ENCODE measurements around the gene FXYD2. TPM values are rescaled to one million over a fixed set of nuclear protein-coding genes. Genes with fewer than 3 reads are reported as not detected.
A peak's percentile ranks its signal among the peaks of the same experiment; 100 is the strongest.

The FXYD2 gene
- total RNA-seq, 4 donors from 2014 or later = 0.50 to 3.0 (median 1.2) TPM

DNA sequence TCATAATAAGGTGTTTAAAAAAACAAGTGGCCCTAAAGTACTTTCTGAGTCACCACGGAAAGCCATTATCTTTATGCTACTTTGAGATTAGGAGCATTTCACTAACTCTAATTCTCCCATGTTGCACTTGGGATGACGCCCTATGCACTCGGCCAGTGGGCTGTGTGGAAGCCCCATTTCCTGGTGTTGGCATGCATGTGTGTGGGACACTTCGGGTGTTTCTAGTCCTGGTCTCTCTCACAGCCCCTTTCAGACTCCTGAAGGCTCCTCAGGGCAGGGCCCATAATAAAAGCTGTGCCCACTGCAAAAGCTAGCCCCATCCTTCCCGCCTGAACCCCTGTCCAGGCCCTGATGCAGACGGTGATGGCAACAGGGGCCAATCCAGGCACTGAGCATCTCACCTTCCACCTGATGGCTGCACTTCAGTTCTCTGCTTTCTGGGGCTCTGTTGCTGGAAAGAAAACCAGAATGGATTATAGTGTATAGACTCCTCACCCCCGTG, 14.9 kb upstream of the FXYD2 start:
- Histone ChIP-seq H3K4me3 (no peak overlapping the region), H3K4me1 (peaks cover 0 to 19% (median 0%) of the 10 kb centered on the region in 3 donors), H3K9me3 (no peaks in the 10 kb centered on the region), H3K27ac (no peak overlapping the region), H3K27me3 (no peaks in the 10 kb centered on the region), H3K36me3 (peaks cover 0 to 56% of the 10 kb centered on the region in 2 donors)
- TF ChIP-seq, protein P1, sequence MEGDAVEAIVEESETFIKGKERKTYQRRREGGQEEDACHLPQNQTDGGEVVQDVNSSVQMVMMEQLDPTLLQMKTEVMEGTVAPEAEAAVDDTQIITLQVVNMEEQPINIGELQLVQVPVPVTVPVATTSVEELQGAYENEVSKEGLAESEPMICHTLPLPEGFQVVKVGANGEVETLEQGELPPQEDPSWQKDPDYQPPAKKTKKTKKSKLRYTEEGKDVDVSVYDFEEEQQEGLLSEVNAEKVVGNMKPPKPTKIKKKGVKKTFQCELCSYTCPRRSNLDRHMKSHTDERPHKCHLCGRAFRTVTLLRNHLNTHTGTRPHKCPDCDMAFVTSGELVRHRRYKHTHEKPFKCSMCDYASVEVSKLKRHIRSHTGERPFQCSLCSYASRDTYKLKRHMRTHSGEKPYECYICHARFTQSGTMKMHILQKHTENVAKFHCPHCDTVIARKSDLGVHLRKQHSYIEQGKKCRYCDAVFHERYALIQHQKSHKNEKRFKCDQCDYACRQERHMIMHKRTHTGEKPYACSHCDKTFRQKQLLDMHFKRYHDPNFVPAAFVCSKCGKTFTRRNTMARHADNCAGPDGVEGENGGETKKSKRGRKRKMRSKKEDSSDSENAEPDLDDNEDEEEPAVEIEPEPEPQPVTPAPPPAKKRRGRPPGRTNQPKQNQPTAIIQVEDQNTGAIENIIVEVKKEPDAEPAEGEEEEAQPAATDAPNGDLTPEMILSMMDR (IDR thresholded peaks at IDR 0.05) = no peak
- no peak for ATAC-seq
- WGBS, 2 donors (ENCODE audit: low coverage in 1 of 2) = 85 to 100% methylated on average over 1 to 3 of the region's 7 CpGs

DNA sequence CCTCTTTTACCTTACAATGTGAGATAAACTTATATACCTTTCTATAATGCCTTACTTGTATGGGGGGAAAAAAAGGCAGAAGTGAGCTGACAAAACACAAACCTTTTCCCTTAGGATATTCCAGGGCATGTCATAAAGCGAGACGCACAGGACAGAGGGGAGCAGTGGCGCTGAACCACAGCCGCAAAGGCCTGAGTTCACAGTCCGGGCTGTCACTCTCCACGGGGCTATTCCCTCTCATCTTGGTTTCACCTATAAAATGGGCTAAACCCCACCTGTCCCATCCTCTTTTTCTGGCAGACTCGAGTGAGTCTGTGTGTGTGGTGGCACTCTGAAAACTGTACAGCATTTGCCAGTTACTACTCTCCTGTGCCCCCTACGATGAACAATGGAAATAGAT, 14.4 kb upstream of the FXYD2 start:
- no peak for TF ChIP-seq POLR2AphosphoS5 (IDR thresholded peaks at IDR 0.05)
- peaks cover 0 to 56% of the 10 kb centered on the region in 2 donors for H3K36me3 ChIP-seq
- no peaks in the 10 kb centered on the region for H3K9me3 ChIP-seq
- H3K27ac ChIP-seq = no peak overlapping the region
- peaks cover 0 to 15% (median 0%) of the 10 kb centered on the region in 3 donors for H3K4me1 ChIP-seq
- no peak for ATAC-seq
- H3K4me3 ChIP-seq = no peak overlapping the region
- no peaks in the 10 kb centered on the region for H3K27me3 ChIP-seq
- 88 to 90% methylated on average over 4 to 7 of the region's 8 CpGs for WGBS, 2 donors (ENCODE audit: low coverage in 1 of 2)

DNA sequence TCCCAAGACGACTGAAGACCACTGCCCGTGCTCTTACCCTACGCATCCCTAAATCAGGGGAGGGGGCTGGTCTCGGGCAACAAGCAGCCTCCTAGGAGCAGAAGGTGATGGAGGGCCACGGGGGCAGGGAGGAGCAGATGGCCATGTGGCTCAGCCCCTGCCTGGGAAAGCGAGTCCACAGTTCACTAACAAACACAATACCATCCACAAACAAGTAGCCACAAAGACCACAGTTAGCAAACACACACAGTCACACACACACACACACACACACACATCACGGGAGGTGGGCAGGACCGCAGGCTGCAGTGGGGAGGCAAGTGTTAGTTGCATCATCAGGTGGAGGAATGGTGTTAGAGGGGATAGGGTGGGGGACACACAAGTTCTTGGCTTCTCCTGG, 13.2 kb upstream of the FXYD2 start:
- Histone ChIP-seq H3K9me3 (no peaks in the 10 kb centered on the region), H3K4me1 (peaks cover 0 to 13% (median 0%) of the 10 kb centered on the region in 3 donors), H3K27ac (no peak overlapping the region), H3K4me3 (no peak overlapping the region), H3K36me3 (peaks cover 0 to 56% of the 10 kb centered on the region in 2 donors), H3K27me3 (no peaks in the 10 kb centered on the region)
- WGBS, 2 donors (ENCODE audit: low coverage in 1 of 2) = 40 to 74% methylated on average over 1 to 6 of the region's 8 CpGs
- no peak for ATAC-seq
- TF ChIP-seq, protein P1 (IDR thresholded peaks at IDR 0.05) = no peak
- TF ChIP-seq POLR2A (IDR thresholded peaks at IDR 0.05) (no peak), EP300 (IDR thresholded peaks at IDR 0.05) (no peak), POLR2AphosphoS5 (IDR thresholded peaks at IDR 0.05) (no peak)

DNA sequence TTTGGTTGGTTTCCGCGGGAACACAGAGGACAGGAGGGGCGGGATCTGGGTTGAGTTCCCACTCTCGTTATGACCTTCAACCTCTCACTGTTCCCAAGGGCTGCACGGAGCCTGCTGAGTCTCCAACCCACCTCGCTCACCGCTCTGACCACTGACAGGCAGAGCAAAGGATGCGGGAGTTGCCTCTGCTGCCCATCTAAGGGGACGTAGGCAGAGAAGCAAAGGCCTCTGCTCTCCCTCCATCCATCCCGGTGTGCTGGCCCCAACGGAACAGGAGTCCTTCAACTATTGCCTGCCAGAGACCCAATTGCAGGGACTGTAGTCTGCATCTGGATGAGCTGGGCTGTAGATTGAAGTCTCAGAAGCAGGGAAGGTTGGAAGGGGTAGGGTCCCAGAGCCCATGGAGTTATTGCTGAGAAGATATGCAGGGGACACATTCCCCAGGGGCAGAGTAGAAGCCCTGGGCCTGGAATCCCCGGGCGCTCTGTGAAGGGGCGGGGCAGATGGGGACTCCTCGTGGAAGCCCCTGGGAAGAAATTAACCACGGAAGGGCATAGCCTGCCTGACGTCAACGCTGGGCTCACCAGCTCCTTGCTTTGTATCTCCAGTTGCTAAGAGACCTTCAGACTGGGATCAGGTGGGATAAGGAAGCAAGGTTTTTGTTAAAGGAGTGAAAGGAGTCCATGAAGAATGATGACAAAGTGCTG, 12.7 kb upstream of the FXYD2 start:
- Histone ChIP-seq H3K27me3 (peaks cover 5% of the 10 kb centered on the region), H3K36me3 (peaks cover 0 to 56% of the 10 kb centered on the region in 2 donors), H3K9me3 (no peaks in the 10 kb centered on the region), H3K4me1 (peaks cover 0 to 8% (median 0%) of the 10 kb centered on the region in 3 donors), H3K4me3 (no peak overlapping the region), H3K27ac (no peak overlapping the region)
- WGBS, 2 donors (ENCODE audit: low coverage in 1 of 2) = 30% methylated on average over 5 of the region's 18 CpGs; no CpG with 5 or more reads in 1 of the 2 donors
- ATAC-seq = peak; percentile 25
- TF ChIP-seq POLR2AphosphoS5 (IDR thresholded peaks at IDR 0.05) (no peak), EP300 (IDR thresholded peaks at IDR 0.05) (no peak), POLR2A (IDR thresholded peaks at IDR 0.05) (no peak)
- TF ChIP-seq, protein P1 (IDR thresholded peaks at IDR 0.05) = no peak

DNA sequence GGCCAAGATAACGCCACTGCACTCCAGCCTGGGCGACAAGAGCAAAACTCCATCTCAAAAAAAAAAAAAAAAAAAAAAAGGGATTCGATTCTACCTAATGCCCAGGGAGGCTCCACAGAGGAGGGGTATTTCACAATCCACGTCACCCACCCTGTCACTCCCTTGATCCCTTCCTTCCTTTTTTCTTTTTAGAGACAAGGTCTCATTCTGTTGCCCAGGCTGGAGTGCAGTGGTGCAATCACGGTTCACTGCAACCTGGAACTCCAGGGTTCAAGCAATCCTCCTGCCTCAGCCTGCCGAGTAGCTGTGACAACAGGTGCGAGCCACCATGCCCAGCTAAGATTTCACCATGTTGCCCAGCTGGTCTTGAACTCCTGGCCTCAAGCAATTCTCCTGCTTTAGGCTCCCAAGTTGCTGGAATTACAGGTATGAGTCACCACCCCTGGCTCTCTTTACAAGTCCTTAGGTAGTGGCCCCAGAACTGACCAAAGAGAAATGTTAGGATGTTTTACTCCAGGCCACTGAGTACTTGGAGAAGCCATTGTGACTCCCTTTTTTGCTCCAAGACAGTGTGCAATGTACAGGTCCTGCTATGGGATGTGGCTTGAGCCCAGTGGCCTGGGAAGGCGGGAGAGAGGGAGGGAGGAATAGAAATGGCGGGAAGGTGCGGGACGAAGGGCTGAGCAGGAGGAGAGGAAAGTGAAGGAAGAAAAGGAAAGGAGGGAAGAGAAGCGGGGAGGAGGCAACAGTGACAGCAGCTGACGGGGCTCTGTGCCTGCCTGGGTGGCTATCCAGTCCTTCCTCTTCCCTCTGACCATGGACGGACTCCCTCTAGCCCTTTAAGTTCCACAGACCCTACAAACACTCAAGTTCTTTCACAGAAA, 11.8 kb upstream of the FXYD2 start:
- H3K36me3 ChIP-seq = peaks cover 0 to 56% of the 10 kb centered on the region in 2 donors
- H3K4me3 ChIP-seq = no peak overlapping the region
- no peak overlapping the region for H3K27ac ChIP-seq
- no peaks in the 10 kb centered on the region for H3K9me3 ChIP-seq
- TF ChIP-seq, protein P1 (IDR thresholded peaks at IDR 0.05) = no peak
- no peak for TF ChIP-seq POLR2A (IDR thresholded peaks at IDR 0.05)
- ATAC-seq = peak; percentile 13
- H3K4me1 ChIP-seq = peaks cover 0 to 10% (median 0%) of the 10 kb centered on the region in 3 donors
- 77 to 92% methylated on average over 10 to 12 of the region's 14 CpGs for WGBS, 2 donors (ENCODE audit: low coverage in 1 of 2)
- H3K27me3 ChIP-seq = peaks cover 14% of the 10 kb centered on the region
